ENCODE data around the gene PRKAG2.

Gene PRKAG2

GRCh38 chr7:151740081-151740851 lies 136.6 kb downstream of the PRKAG2 start:
- no peak for DNase-seq

DNA sequence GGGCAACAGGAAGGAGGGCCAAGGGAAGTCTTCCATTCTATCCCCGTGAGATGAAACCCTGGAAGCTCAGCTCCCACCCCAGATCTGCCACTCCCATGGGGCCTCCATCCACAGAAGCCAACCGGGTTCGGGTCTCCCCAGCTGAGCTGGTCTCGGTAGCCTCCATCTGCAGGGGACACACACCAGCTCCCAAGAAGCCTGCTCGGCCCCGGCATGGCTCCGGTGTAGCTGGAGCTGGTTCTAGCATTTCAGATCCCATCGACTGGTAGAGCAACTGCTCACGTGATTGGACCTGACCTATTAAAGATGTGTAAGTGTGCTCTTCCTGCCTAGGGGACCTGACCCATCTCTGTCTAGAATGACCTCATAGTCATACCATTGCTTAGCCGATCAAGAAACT lies 138.0 kb downstream of the PRKAG2 start:
- DNase-seq: no peak

DNA sequence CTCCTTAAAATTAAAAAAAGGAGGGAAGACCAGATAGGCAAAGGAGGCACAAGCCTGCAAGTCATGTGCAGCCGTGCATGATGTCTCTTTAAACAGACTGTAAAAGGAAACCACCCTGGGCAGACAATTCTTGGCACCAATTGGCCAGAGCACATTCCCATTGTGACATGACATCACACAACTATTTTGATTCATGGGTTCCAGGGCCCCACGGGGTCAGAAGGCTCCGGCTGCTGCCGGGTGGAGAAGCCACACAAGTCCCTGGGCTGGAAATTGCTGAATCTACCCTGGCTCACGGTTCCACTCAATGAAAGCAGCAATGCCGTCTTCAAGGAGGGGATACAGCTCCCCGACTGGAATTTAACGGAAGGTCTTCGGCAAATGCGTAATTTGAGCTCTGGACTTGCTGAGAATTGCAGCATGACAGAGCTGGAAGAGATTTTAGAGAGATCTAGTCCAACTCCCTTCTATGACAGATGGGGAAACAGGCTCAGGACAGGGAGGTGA lies 140.5 kb downstream of the PRKAG2 start:
- peak; percentile 66 for DNase-seq

- peak; percentile 42 for DNase-seq
Observed at GRCh38 chr7:151735851-151736402, 141.0 kb downstream of the PRKAG2 start.

DNA sequence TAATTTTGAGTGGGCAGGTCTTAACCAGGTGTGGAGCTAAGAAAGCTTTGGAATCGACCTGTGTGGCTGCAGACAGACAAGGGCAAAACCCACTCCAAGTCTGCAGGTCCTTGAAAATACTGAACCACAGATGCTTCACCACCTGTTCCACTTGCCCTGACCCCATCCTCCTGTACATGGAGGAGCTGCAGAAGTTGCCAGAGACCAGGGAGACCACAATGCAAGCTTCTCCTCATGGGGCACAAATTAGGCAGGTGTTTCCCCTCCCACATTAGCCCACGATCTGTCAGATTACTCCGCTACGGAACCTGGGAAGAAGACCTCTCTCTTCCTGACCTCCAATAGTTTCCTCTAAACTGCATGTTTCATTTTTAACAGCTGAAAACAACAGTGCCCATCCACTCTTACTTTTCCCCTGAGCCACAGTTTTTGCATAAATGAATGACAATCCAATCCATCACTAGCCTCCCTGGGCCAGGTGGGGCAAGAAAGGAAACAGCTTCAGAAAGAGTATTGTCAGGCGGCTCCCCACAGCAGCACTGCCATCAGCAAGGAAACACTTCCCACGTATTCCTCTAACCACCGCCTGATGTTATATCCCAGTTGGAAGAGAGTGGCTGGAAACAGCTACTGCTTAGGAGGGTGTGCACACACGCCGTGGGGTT lies 141.6 kb downstream of the PRKAG2 start:
- no peak for DNase-seq

DNA sequence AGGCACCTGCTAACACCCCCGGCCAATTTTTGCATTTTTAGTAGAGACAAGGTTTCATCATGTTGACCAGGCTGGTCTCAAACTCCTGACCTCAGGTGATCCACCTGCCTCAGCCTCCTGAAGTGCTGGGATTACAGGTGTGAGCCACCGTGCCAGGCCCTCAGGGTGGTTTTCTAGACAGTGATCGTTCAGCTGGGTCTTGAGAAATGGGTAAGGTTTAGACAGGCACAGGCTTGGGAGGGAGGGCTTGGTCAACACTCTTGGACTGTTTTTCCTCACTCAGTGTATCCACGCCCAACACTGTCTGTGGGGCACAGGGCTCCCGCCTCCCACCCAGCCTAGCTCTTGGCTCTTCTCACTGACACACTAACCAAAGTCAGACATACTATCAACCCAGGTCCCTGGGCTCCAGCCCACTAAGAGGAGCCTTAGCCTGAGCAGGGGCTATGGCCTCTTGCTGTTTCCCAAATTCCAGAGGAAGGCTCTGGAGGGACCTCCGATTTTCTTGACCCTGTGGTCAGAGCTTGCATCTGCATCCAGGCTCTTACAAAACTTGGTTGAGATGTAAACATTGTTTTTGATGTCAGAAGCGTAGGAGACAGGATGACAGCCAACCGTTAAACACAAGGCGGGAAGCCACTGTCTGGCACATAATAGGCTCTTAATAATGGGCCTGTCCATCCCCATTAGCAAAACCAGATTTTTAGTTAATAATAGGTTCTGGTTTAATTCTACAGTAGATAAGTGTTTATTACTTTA lies 143.9 kb downstream of the PRKAG2 start:
- DNase-seq: no peak

GRCh38 chr7:151732292-151732691 lies 144.6 kb downstream of the PRKAG2 start:
- no peak for DNase-seq

GRCh38 chr7:151731022-151731441 lies 145.9 kb downstream of the PRKAG2 start:
- DNase-seq: no peak

DNA sequence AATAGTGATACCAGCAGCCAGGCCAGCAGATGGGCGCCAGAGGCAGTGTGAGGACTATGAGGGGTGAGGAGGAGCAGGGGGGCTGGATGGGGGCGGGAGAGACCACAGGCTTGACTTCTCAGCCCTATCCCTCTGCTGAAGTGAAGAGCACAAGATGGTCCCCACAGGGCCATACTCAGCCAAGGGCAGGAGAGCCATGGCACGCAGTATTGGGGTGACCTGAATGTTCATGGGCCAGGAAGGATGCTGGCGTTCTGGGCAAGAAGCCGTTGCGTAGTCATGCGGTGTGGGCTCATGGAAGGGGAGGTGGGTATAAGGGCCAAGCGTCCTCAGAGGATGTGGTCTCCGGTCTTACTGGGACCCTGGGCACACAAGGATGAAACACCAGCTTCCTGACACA lies 146.3 kb downstream of the PRKAG2 start:
- DNase-seq: no peak

DNA sequence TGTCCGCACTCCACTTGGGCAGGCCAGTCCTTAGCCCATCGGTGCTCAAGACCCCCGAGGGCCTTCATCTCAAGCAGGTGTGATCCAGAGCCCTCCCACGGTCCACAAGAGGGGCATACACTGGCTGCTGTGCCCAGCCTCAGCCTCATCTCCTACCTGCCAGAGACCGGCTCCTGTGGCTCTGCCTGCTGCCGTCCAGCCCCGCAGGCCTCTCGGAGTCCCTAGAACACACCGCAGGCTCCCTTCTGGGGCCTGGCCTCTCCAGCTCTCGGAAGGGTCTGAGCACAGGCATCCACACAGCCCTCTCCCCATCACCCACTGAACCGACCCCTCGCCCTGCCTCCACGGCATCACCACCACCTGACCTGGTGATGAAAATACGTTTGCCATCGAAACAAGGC lies 147.4 kb downstream of the PRKAG2 start:
- DNase-seq: no peak

- DNase-seq: no peak
Observed at GRCh38 chr7:151728746-151729145, 148.2 kb downstream of the PRKAG2 start.

DNA sequence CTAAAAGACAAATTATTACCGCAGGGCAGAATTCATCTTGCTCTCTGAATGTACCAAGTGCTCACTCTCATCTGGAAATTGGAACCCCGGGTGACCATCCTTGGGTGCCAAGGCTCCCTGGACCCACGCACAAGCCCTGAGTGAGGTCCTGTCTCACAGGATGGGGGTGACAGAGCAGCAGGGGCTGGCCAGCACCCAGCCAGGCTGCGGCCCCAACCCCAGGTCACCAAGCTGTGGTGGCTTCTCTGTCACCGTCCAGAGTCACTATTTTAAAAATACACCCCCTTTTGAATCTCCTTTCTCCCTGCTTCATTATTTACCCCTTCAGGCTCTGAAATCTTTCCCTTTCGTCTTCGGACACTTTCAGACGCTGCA lies 148.6 kb downstream of the PRKAG2 start:
- DNase-seq: no peak

- peak; percentile 85 for DNase-seq
Observed at GRCh38 chr7:151727579-151728285, 149.2 kb downstream of the PRKAG2 start.

GRCh38 chr7:151726652-151727578 lies 150.0 kb downstream of the PRKAG2 start:
- DNase-seq: no peak

DNA sequence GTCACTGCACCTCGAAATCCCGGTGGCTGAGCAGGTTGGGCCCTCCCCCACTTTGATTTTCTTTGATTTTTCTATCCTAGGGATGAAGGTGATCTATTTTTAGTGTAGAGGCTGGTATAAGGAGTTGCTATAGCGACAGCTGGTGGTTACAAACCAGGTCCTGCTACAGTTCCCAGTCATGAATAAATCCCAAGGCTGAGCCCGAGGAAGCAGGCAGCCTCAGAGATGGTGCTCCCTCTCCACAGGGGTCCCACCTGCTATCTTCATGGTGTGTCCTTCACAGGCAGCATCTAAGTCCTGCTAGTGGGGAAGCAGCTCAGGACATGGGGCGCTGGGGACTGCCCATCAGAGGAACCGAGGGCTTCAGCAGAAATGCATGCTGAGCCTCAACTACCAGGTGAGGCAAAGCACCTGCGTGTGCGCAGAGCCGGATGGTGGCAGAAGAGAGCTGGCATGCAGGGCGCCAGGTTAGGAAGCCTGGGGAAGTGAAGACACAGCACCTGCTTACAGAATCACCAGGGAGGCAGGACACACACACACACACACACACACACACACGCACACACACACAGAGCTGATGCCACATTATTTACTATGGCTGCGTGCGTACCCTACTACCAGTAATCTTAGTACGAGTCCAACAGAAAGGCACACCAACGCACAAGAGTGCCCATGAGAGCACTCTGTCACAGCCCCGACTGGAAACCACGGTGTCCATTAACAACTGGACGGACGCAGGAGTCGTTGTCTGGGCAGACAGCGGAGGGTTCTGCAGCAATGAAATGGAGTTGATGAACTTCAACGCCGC lies 150.9 kb downstream of the PRKAG2 start:
- DNase-seq: no peak

DNA sequence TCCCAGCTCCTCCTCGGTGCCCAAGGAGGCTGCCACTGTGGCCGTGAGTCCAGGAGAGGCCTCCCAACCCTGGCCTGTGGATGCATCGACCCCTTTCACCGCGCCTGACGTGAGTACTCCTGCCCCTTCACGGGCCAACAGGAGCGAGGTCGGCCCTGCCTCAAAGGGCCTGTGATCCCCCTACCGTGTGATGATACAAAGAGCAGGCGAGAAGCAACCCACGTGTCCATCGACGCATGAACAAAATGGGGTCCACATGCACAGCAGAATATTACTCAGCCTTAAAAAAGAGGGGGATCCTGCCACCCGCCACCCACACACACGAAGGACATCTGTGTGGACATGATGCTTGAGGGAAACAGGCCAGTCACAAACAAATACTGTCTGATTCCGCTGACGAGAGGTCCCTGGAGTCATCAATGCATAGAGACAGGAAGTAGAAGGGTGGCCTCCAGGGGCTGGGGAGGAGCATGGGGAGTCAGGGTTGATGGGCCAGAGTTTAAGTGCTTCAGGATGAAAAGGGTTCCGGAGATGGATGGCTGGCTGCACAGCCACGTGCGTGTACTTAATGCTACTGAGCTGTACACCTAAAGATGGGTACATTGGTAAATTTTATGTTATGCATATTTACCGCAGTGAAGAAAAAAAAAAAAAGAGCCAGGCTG lies 151.9 kb downstream of the PRKAG2 start:
- no peak for DNase-seq

- no peak for DNase-seq
Observed at GRCh38 chr7:151724250-151724915, 152.5 kb downstream of the PRKAG2 start.

DNA sequence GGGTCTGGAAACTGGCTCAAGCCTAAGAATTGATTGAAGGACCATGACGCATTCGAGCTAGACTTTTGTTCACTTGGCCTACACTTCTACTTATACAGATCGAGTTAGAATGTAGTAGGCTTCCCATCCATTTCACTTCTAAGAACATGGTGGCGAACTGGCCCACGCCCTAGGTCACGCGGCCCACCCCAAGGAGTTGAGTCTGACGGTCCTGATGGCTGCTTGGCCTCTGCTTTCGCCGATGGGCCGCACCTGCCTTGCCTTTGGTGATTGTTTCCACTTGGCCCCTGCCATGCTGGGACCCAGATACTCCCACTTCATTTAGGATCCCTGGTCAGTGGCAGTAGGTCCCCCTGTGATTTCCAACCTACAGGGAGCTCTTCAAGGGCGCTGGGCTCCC lies 153.6 kb downstream of the PRKAG2 start:
- no peak for DNase-seq

DNA sequence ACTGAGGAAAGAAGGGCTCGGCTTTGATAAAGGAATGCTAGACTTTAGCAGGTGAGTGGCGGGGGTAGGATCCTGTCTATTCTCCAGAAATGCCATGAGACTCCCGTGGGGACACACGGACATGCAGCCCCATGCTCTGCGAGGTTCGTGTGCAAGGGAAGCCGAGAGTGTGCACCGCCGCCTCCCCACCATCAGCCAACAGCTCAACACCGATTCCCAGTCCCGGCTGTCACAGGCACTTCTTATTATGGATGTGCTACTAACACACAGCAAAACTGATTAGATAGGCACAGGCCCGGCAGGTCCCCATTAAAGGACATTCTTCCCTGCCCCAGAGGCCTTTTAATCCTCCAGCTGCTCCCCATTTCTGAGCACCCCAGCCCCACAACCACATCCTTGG lies 154.4 kb downstream of the PRKAG2 start:
- no peak for DNase-seq

- no peak for DNase-seq
Observed at GRCh38 chr7:151721694-151722093, 155.2 kb downstream of the PRKAG2 start.

Data from 8988T (cell line).